NCI-H345 (cell line): ENCODE measurements around the gene CDK5RAP2.
"Not testable (repeated sequence)": the region's sequence is repeated elsewhere in the genome, so short reads cannot be mapped to it uniquely, and the experiment has no call there.

Experiments
- DNase-seq: peaks from one replicate; lab custom pipeline; 2025; lab: John Stamatoyannopoulos, UW

The CDK5RAP2 gene

DNA sequence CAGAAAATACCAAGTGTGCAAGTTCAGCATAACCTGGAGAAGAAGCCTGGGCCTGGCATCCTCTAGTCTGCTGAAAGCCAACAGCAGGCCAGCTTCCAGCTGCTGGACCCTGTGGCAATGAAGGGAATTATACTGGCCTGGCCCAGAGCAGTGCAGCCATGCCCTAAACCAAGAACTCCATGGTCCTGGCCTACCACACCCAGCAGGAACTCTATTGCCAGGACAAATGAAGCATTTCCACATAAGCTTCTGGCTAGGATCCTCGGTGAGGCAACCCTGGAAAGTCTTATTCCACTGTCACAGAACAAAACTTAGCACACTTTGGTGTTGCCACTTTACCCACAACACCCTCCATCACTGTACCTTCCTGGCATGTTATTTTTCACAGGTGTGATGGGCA lies 35.5 kb downstream of the CDK5RAP2 start:
- DNase-seq: no peak

DNA sequence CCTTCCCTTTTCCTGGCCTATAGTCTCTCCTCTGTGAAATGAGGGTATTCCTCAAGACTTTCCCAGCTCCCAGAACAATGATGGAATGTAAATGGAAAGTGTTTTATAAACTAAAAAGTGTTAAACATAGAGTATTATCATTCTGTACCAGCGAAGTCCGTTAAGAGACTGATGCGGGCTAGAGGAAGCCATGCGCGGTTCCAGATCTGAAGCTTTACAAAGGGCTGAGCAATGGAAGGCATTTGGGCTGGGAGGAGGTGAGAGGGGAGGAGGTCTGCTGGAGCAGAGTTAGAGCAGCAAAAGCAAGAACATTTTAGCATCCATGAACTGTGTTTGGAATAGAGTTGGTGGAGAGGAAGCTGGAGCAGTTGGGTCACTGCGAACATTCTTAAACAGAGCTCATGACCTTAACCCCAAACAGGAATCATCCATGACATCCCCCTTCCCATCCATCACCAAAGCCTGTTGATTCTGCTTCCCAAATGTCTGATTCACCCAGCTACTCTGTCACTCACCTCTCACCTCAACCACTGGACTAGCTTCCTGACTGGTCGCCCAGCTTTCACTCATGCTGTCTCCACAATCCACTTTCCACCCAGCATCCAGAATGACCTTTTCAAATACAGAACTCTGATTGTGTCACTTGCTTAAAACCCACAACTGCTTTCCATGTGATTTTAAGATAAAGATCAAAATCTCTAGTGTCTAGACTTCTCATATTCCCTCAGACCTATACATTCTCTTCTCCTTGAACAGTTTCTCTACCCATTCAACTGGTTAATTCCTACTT lies 37.1 kb downstream of the CDK5RAP2 start:
- DNase-seq: no peak

DNA sequence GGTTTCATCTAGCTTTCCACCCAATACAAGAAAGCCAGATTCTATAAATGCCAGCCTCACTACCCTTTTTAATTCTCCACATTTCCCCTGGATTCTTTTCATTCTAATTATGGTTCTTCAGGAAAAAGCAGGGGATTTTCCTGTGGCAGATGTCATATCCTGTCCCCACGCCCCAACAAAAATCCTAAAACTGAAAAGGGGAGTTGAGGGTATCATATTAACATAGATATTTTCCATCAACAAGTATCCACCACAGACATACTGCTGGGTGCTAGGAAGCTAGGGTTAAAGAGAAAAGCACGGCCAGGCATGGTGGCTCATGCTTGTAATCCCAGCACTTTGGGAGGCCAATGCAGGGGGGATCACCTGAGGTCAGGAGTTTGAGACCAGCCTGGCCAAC lies 38.0 kb downstream of the CDK5RAP2 start:
- no peak for DNase-seq

DNA sequence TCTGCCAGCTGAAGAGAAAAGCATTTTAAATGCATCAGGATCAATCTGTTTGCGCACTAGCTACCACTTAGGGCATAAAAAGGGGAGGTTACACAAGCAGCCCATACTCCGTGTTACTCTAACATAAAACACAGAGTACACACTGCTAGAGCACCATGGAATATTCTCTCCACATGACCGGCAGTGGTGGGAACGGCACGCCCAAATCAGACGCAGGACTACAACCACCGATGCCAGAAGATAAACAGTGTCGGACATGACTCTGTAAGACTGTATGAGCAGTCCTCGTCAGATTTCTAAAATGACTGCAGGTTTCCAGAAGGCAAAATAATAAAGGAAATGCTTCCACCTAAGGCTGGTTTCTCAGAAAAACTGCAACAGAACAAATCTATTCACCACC lies 40.0 kb downstream of the CDK5RAP2 start:
- DNase-seq: no peak

DNA sequence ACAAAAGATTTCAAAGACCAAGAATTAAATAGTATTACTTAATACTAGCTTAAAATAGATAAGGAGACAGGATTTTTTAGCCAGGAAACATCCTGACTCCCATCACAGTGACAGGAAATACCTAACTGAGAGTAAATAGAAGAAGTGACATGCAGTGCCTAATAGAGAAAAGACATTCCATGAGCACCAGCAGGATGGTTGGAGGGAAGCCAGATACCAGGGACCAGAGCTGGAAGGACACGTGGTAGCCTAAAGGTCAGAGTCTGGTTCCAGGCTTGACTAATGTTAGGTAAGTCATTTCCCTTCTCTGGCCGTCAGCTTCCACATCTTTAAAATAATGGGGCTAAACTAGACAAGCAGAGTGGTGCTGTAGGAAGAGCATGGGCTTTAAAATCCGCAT lies 41.6 kb downstream of the CDK5RAP2 start:
- peak; percentile 1 for DNase-seq

DNA sequence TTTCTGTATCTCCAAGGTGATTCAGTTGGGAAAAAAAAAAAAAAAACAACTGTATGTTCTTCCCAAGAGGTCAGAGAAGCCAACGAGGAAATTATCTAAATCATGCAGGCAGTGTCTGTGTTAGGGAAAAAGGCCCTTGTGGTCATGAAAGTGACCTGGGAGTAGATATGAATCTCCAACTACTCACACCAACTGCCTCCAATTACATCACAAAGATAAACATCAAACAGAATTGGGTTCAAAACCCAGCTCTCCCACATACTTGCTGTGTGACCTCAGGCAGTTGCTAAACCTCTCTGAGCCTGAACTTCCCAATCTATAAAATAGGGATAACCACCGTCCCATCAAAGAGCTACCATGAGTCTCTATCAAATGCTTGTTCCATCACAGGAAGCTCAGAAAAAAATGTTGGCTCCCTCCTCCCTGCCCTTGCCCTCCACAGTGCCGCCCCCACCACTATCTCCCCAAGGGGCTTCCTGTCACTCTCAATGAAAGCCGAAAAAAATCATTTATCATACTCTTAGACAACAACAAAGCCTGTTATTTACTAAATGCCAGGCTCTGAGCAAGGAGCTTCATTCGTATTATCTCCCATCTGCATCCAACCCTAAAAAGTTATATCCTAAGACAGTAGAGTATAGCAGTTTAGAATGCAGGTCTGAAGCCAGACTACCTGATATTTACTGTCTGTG lies 42.9 kb downstream of the CDK5RAP2 start:
- no peak for DNase-seq

DNA sequence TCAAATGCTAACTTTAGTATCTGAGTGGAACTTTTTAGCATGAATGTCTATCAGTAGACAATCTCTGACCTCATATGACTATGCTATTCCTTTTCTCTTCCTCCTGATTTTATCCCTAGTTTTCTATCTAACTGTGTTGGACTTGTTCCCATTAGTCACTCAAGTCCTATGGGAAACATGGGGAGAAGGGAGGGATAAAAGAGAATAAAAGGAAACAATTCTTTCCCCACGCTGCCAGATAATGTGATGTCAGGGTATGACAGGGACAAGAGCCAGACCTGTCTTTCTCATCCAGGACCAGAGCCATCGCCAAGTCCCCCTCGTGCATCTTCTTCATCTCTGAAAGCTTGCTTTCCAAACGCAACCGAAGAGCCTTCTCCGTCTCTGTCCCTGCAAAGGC lies 43.9 kb downstream of the CDK5RAP2 start:
- no peak for DNase-seq

DNA sequence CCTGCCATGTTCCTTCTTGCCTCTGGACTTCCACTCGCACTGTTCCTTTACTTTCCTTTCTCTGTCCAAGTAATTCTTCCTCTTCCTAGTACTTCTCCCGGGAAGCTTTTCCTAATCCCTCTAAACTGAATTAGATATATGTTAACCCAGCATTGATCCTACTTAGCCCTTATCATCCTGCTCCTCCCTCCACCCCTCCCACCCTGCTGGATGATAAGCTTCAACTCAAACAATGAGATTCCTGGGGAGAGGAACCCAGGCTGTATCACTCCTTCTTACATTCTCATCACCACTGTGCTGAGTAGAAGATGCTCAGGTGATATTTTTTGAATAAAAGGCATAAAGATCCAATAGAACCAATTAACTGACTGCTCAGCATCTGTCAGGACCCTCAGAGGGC lies 45.7 kb downstream of the CDK5RAP2 start:
- DNase-seq: no peak

DNA sequence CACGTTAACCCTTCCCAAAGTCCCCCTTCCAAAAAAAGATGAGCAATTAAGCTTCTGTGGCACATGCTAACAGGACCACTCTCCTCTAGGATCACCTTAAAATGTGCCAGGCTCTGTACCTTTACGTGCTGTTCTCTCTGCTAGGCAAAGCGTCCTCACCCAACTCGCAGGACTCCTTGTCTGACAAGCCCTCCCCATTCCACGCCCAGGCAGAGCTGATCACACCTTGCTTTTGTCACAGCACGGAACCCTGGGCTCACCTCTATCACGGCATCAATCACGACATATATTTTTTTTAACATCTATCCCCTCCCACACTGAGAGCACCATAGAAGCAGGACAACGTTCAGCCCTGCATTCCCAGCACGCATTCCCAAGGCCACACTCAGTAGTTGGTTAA lies 47.1 kb downstream of the CDK5RAP2 start:
- no peak for DNase-seq

DNA sequence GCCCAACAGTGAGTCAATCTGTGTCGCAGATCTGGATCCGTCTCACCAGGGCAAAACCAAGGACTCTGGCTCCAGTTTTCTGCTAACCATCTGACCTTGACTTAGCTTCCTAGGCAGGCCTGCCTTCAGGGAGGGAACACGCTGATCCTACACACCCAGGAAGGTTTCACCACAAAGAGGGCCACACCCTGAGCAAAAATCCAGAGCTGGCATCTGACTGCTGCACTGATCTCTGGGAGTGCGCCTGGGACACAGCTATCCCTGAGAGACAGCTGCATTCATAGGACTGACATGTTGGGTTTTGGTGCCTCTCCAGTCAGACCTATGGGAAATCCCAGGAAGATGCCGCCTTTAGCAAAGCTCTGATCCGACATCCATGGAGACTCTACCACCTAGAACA lies 47.5 kb downstream of the CDK5RAP2 start:
- no peak for DNase-seq

DNA sequence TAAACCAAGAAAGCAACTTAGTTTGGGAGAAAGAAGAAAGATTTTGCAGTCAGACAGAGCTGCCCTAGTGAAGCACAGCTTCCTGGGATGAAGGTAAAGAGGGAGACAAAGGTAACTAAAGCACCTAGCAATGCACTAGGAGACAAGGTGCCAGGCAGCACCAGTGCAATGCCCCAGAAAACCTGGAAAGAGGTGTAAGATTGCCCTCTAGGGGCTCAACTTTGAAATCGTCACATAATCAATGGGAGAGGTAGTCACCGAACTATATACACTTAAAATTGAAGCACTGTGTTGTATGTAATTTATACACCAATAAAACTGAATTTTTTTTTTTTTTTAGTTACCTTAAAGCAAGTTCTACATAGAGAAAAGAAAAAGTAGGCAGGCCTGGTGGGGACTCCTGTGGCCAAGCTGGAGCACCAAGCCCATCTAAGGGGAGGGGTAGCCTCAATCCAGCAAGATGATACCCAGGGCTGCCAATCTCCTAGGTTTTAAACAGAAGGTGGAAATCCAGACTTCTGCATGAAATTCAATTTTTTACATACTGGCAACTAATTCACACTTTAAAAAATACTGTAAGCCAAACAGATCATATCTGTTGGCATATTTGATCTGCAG lies 48.2 kb downstream of the CDK5RAP2 start:
- DNase-seq: peak; percentile 22

DNA sequence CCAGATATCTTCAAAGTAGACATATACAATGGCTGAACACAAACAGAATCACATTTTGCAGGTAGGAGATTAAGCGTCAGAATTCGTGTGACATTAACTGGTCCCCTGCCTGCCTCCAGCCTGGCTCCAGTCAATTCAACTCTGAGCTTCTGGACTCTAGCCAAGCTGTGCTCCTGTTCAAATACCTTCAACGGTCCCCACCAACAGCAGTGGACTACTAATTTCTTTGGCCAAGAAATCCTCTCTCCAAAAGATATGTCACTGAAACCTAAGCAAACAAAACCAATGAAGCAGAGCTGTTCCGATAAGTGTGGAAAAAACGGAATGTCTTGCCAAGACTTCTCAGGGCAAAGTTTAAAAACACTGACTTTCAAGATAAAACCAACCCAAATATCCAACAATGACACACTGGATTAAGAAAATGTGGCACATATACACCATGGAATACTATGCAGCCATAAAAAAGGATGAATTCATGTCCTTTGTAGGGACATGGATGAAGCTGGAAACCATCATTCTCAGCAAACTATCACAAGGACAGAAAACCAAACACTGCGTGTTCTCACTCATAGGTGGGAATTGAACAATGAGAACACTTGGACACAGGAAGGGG lies 49.6 kb downstream of the CDK5RAP2 start:
- not testable (repeated sequence) for DNase-seq

DNA sequence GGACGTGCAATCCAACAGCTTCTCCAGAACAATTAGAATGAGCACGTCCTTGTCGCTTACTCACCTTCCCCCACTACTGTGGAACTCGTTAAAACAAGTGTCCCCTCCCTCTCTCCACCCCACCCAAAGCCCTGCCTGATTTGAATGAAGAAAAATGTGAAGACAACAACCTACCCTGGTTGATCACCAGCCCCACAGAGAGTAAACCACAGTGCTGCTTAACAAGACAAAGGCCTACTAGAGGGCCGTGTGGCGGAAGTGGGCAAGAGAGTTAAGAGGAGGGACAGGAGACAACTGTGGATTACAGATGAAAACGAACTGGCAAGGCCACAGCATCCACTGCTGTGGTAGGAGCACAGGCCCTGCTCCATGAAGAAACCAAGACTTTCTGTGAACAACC lies 51.1 kb downstream of the CDK5RAP2 start:
- DNase-seq: no peak

DNA sequence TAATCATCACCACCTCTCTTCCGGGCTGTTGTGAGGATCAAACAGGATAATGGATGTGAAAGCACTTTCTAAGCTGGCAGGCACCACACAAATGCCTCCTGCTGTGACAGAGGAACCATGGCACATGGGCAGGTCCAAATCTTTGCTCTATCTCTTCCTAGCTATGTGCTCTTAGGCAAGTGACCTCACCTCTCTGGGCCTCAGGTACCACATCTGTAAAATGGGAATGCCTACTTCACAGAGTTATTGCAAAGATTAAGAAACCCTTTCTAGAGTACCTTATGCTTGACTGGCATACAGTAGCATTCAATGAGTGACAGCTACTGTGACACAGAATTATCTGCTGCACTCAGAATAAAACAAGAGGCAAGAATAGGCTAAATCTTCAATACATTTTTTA lies 51.6 kb downstream of the CDK5RAP2 start:
- DNase-seq: no peak

DNA sequence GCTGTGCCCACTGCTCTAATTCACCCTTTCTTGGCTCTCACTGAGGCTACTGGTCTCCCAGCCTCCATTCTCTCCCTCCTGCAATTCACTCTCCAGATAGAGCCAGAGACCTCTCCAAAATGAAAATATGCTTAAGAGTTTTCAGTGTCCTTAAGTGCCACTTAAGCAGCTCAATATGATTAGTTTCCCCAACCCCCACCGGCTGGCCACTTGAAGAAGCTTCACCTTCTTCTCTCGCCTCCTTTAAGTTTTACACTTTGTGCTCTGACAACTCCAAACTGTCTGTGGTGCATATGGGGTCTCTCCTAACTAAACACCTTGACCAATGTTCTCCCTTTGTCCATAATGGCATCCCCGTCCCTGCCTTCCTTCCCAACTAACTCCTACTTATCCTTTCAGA lies 53.4 kb downstream of the CDK5RAP2 start:
- DNase-seq: no peak

DNA sequence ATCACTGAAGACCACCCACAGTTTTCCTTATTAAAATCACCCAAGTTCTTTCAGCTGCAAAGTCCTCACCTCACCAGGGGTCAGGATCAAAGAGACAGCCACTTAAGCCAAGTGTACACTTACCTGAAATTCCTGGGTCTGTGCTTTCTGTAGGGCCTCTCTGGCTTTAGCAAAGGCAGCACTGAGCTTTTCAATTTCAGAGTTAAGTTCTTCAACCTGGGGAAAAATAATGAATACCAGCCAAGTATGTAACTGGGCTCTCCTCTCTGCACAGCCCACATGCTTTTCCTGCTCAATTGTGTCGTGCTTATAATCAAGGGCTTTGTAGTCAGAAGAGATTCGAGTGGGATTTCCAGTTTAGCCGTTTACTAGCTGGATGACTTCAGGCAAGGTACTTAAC lies 55.1 kb downstream of the CDK5RAP2 start:
- no peak for DNase-seq

DNA sequence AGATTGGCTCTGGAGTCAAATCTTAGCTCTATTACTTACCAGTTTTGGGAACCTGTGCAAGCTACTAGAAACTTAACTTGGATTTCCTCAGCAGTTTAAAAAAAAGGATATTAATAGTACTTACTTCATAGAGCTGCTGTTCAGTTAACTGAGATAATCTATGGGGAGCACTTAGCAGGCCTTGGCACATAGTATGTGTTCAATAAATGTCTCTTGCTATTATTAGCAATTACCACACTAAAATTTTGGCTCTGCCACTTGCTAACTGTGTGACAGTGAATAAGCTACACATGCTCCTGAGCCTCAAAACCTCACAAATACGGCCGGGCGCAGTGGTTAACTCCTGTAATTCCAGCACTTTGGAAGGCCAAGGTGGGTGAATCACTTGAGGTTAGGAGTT lies 55.9 kb downstream of the CDK5RAP2 start:
- DNase-seq: no peak

DNA sequence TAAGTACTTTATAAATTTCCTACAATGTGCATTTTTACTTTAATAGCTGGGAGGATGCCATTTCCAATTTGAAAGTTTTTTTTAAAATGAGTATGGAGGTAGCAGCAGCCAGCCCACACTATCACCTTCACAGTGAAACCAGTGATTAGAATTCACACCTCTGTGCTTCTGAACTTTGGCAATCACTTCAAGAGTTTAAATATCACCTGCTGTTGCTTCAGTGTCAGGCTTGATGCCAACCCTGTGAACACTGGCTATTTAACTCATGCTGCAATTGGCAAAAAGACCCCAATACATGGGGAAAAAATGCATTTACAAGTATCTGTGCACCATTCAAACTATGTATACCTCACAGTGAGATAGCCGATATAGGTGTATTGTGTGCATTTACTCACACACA lies 57.4 kb downstream of the CDK5RAP2 start:
- DNase-seq: no peak

DNA sequence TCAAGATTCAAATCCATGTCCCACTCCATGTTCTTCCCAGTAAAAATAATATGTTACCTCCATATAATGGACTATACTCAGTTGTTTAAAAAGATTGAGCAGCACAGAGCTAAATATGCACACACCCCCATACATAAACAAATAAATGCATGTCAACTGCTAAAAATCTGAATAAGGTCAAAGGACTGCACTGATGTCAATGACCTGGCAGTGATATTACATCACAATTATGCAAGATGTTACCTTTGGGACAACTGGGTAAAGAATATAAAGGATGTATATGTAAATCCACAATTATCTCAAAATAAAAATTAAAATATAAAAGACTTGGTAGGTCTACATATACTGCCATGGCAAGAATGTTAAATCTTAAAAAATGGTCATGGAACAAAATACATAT lies 57.9 kb downstream of the CDK5RAP2 start:
- no peak for DNase-seq

DNA sequence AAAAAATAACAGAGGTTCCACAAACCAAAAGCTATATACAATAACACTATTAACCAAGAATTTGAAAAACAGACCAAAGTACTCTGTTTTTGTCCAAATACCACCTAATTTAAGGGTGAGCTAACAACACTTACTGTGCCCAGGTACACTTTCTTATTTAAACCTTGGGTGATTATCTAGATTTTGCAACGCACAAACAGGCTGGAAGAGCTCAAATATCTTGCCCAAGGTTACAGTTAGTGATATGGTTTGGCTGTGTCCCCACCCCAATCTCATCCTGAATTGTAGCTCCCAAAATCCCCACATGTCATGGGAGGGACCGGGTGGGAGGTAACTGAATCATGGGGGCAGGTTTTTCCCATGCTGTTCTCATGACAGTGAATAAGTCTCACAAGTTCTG lies 58.9 kb downstream of the CDK5RAP2 start:
- no peak for DNase-seq

DNA sequence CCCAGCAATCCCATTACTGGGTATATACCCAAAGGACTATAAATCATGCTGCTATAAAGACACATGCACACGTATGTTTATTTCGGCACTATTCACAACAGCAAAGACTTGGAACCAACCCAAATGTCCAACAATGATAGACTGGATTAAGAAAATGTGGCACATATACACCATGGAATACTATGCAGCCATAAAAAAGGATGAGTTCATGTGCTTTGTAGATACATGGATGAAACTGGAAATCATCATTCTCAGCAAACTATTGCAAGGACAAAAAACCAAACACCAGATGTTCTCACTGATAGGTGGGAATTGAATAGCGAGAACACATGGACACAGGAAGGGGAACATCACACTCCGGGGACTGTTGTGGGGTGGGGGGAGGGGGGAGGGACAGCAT lies 64.0 kb downstream of the CDK5RAP2 start:
- DNase-seq: not testable (repeated sequence)

DNA sequence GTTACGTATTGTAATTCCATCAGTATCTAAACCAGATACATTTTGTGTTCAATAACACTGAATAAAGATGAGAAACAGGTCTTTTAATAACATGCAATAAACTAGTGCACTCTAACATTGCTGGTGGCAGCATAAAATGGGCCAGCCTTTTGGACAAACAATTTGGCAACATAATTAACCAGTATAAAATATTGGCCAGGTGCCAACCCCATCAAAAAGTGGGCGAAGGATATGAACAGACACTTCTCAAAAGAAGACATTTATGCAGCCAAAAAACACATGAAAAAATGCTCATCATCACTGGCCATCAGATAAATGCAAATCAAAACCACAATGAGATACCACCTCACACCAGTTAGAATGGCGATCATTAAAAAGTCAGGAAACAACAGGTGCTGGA lies 64.5 kb downstream of the CDK5RAP2 start:
- not testable (repeated sequence) for DNase-seq

DNA sequence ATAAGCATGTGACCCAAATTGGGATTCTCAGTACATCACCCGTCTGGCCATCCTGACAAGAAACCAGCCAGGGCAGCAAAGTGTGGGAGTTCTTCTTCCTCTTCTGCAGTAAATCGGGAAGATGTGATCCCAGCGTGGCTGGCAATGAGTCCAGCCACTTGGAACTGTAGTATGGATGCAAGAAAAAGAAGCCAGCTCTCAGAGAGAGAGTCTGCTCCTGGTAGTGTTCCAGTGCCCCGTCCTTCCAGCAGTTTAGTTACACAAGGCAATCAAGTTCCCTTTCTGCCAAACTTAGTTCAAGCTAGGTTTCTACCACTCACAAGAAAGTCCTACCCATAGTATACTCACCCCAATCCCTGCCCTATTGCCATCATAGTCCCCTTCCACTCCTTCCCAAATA lies 65.6 kb downstream of the CDK5RAP2 start:
- DNase-seq: no peak
